GM19372 (cell line): ENCODE measurements around the gene RGL2.

ENCODE experiments used
- ATAC-seq: cut with Tn5 transposase; IDR thresholded peaks from one replicate; pipeline ENCODE4 v1.9.1; 2021; ENCODE audit warnings: mild to moderate bottlenecking, low read depth, moderate library complexity; ENCODE audit not compliant: unreplicated experiment

RGL2 gene

GRCh38 chr6:33317669-33318425, 19.1 kb upstream of the RGL2 start, which contains the start of gene ZBTB22:
Gene ZBTB22 (minus strand): TSS chr6:33317744. CDS start chr6:33316916, 828 bp downstream.
- peak; percentile 50 for ATAC-seq

- ATAC-seq = no peak
These were observed 18.6 kb upstream of the RGL2 start for GRCh38 chr6:33317419-33317668.

GRCh38 chr6:33316603-33317418, 18.1 kb upstream of the RGL2 start:
- no peak for ATAC-seq

GRCh38 chr6:33315793-33316602, 17.3 kb upstream of the RGL2 start:
- ATAC-seq = no peak

GRCh38 chr6:33314943-33315792, 16.4 kb upstream of the RGL2 start:
- ATAC-seq = no peak

GRCh38 chr6:33314515-33314942, 15.8 kb upstream of the RGL2 start:
- no peak for ATAC-seq

- peak; percentile 35 for ATAC-seq
These were observed 15.2 kb upstream of the RGL2 start, which contains the start of gene TAPBP for GRCh38 chr6:33313709-33314514. Gene TAPBP (minus strand): TSS chr6:33314078. CDS start chr6:33314041, 37 bp downstream.

- ATAC-seq = peak; percentile 2
These were observed 14.5 kb upstream of the RGL2 start for GRCh38 chr6:33313105-33313708.

- ATAC-seq = no peak
These were observed 13.8 kb upstream of the RGL2 start for GRCh38 chr6:33312361-33313104.

GRCh38 chr6:33306356-33306755, 7.6 kb upstream of the RGL2 start:
- no peak for ATAC-seq

- ATAC-seq = no peak
These were observed 6.3 kb upstream of the RGL2 start for GRCh38 chr6:33305052-33305451.

GRCh38 chr6:33304216-33304615, 5.5 kb upstream of the RGL2 start:
- no peak for ATAC-seq

- no peak for ATAC-seq
These were observed 3.1 kb upstream of the RGL2 start for GRCh38 chr6:33301877-33302276.

GRCh38 chr6:33299237-33299944, 649 bp upstream of the RGL2 start:
- peak; percentile 78 for ATAC-seq

GRCh38 chr6:33297956-33298772, 578 bp downstream of the RGL2 start:
- ATAC-seq = no peak

- ATAC-seq = no peak
These were observed 1.3 kb downstream of the RGL2 start for GRCh38 chr6:33297406-33297955.
